ENCODE data around the gene HPS1. TPM values are rescaled to one million over a fixed set of nuclear protein-coding genes. Genes with fewer than 3 reads are reported as not detected.

The HPS1 gene
- polyA plus RNA-seq, 1 donor: 84.2 TPM

DNA sequence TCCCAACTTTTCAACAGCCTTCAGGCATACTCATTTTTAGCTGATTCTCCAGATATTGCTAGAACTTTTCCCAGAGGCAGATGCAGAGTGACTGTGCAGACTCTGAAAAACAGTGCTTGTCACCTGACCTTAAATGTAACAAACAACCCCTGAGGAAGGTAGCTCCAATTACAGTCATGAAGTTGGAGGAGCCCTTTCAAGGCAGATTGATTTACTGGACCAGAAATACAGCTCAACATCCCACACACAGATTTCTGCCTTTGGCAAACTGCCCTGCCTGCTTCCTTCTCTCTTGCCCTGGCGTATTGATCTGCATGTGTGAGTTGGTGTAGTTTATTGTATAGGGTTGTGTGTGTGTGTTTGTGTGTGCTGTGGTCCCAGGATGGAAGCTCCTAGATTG is 70.2 kb downstream of the HPS1 start:
- no peaks in the 10 kb centered on the region for H3K9me3 ChIP-seq (ENCODE audit: control insufficient read depth, low read depth, low read length)
- WGBS (ENCODE audit: insufficient coverage, low lambda C conversion rate): no CpG with 5 or more reads among the region's 1 CpG
- no peaks in the 10 kb centered on the region for H3K4me1 ChIP-seq (ENCODE audit: control insufficient read depth, insufficient read depth, low read length)
- no peak for DNase-seq
- peaks cover 3% of the 10 kb centered on the region for H3K27me3 ChIP-seq (ENCODE audit: control insufficient read depth, insufficient read depth, low read length)
- H3K4me3 ChIP-seq (ENCODE audit: low read length): no peak overlapping the region
- peaks cover 2% of the 10 kb centered on the region for H3K36me3 ChIP-seq (ENCODE audit: control insufficient read depth, insufficient read depth, low read length)
- no peak overlapping the region for H3K27ac ChIP-seq (ENCODE audit: low read length)

DNA sequence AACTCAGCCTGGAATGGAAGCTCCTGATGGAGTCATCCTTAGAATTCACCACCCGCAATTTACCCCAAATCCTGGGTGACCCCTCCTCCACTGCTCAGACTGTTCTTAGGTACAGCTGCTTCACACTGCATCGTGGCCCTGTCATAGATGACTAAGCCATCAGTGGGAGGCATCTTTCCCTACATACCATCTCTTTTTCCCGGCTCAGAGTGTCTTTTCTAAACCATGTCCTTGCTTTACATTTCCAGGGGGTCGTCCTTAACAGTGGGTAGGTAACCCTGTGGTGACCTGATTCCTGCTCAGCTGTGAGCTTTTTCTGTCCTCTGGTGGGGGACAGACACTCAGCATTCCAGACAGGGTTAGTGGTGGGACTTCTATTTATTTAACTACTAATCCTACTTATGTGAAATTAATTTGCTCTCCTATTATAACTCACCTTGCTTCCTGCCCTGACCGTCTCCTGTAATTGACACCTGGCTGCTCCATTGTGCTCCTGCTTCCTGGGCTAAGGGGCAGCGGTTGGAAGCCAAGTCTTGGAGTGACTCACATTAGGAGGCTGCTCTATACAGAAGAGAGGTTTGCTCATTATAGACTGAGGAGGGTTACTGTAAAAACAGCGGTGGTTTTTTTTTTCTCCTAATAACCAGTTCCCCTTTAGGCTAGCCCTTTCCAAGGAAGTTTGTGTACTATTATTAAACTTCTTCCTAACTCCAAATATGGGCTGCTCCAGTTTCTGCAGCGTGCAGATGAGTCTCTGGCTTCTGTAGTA is 72.3 kb downstream of the HPS1 start:
- no peaks in the 10 kb centered on the region for H3K9me3 ChIP-seq (ENCODE audit: control insufficient read depth, low read depth, low read length)
- H3K4me1 ChIP-seq (ENCODE audit: control insufficient read depth, insufficient read depth, low read length): no peaks in the 10 kb centered on the region
- no peak for DNase-seq
- H3K4me3 ChIP-seq (ENCODE audit: low read length): no peak overlapping the region
- no peaks in the 10 kb centered on the region for H3K36me3 ChIP-seq (ENCODE audit: control insufficient read depth, insufficient read depth, low read length)
- H3K27me3 ChIP-seq (ENCODE audit: control insufficient read depth, insufficient read depth, low read length): peaks cover 3% of the 10 kb centered on the region
- no peak overlapping the region for H3K27ac ChIP-seq (ENCODE audit: low read length)
- 34% methylated on average over 2 of the region's 8 CpGs for WGBS (ENCODE audit: insufficient coverage, low lambda C conversion rate)

DNA sequence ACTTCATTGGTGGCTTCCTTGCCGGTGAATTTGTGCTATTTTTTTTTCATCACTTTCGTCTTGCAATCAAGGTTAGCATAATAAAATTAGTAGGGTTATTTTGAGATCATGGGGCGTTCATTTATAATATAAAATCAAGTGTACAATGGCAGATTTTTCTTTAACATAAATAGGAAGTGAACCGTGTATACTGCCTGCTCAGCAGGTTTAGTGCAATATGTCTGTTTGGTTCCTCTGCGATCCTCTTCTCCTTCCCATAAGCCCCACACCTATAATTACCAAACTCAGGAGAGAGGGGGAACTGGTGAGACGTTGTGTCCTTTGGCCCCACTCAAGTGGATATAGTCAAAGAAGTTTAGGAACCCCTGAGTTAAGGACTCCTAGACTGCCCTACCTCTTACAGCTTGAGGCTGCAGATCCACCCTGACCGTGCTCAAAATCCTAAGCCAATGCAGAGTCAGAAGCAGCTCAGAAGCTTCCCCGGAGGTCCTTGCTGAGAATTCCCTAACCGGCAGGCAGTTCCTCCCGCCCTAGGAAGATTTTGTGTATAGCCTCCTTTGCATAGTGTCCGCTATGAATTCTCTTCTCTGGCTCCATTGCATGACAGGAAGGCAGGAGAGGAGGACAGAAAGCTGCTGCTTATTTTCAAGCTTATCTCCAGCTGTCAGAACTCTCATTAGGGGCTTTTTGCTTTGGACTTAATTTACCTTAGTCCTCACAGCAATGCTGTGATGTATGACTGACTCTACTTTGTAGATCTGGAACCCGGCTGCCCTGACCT is 73.3 kb downstream of the HPS1 start:
- H3K27ac ChIP-seq (ENCODE audit: low read length): no peak overlapping the region

DNA sequence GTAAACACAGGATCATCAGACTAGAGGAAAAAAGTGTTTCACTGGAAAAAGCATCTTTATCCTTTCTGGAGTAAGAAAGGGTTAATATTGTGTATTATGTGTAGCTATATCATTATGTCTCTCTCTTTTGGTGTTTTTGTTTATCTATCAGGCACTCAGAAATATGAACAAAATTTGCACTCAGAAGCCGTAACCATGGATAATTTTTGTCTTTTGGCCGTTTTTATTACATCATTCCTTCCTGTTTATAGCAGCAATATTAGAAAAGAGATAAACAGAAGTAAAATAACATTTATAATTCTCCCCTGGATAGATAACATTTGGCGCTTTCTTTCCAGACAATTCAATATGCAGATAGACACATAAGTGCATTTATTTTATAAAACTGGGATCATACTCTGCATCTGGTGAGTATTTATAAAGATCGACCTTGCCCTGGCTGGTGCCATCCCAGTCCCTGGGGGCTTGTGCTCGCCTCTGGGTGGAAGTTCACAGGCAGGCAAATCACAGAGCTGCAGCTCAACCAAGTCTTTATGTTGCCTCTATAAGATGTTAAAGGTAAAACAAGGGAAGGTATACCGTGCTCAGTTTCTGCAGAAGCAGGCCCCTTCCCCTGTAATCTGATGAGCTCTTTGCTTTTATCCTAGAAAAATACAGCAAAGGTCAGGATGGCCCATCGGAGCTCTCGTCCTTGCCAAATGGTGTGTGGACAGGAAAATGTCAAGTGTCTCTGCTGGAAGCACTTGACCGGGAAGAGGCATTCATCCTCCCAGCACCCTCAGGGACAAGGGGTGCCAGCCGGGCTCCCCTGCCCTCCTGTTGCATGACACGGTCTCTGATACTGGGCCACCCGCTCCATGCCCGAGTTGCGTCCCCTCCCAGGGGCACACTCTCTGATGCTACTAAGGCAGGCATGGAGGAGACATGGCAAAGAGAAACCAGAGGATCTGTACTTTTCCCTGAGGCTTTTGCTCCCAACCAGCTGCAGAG is 75.6 kb downstream of the HPS1 start:
- no peaks in the 10 kb centered on the region for H3K36me3 ChIP-seq (ENCODE audit: control insufficient read depth, insufficient read depth, low read length)
- WGBS (ENCODE audit: insufficient coverage, low lambda C conversion rate): 71% methylated on average over 1 of the region's 14 CpGs
- peaks cover 3% of the 10 kb centered on the region for H3K27me3 ChIP-seq (ENCODE audit: control insufficient read depth, insufficient read depth, low read length)
- H3K9me3 ChIP-seq (ENCODE audit: control insufficient read depth, low read depth, low read length): no peaks in the 10 kb centered on the region
- DNase-seq: no peak
- no peak overlapping the region for H3K27ac ChIP-seq (ENCODE audit: low read length)
- no peaks in the 10 kb centered on the region for H3K4me1 ChIP-seq (ENCODE audit: control insufficient read depth, insufficient read depth, low read length)
- no peak overlapping the region for H3K4me3 ChIP-seq (ENCODE audit: low read length)

More for the DNA sequence above, 73.3 kb downstream of the HPS1 start:
- H3K4me1 ChIP-seq (ENCODE audit: control insufficient read depth, insufficient read depth, low read length): no peaks in the 10 kb centered on the region
- no peaks in the 10 kb centered on the region for H3K36me3 ChIP-seq (ENCODE audit: control insufficient read depth, insufficient read depth, low read length)
- no peak for DNase-seq
- peaks cover 3% of the 10 kb centered on the region for H3K27me3 ChIP-seq (ENCODE audit: control insufficient read depth, insufficient read depth, low read length)
- no peaks in the 10 kb centered on the region for H3K9me3 ChIP-seq (ENCODE audit: control insufficient read depth, low read depth, low read length)
- H3K4me3 ChIP-seq (ENCODE audit: low read length): no peak overlapping the region
- 89% methylated on average over 3 of the region's 12 CpGs for WGBS (ENCODE audit: insufficient coverage, low lambda C conversion rate)

DNA sequence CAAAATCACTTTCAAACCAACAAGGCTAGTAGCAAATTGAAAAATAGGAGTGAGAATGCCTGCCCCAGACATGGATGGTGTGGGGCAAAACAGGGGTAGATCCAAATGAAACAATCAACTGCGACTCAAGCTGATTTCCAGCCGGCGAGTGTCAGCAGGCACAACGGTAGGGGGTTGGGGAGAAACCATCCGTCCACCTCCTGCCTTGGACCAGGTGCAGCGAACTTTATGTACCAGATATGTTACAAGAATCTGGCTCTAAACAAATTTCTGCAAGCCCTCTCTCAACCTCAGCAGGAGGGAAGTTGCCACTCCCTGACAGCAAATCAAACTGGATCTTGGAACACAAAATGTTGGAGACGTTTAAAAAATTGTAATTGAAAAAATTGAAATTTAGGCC is 76.9 kb downstream of the HPS1 start:
- WGBS (ENCODE audit: insufficient coverage, low lambda C conversion rate): 86% methylated on average over 1 of the region's 7 CpGs
- Histone ChIP-seq H3K27me3 (ENCODE audit: control insufficient read depth, insufficient read depth, low read length) (peaks cover 3% of the 10 kb centered on the region), H3K36me3 (ENCODE audit: control insufficient read depth, insufficient read depth, low read length) (no peaks in the 10 kb centered on the region), H3K27ac (ENCODE audit: low read length) (no peak overlapping the region), H3K9me3 (ENCODE audit: control insufficient read depth, low read depth, low read length) (no peaks in the 10 kb centered on the region), H3K4me1 (ENCODE audit: control insufficient read depth, insufficient read depth, low read length) (no peaks in the 10 kb centered on the region), H3K4me3 (ENCODE audit: low read length) (no peak overlapping the region)
- no peak for DNase-seq

DNA sequence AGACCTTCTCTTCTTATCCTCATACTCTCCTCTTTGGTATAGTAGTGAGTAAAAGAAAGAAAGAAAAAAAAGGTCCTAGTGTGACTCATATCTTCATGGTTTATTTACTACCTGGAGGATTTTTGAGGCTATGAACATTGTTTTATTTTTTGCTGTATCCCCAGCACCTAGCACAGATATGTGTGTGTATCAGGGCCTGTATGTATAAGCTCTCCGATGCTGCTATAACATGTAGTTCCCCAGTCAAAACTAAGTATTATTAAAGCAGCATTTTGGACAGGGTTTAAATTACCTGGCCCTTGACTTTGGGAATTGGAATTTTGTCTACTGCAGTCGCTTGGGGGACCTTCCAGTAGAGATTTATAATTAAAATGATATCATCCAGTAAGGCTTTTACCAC is 78.1 kb downstream of the HPS1 start:
- DNase-seq: no peak
- Histone ChIP-seq H3K4me3 (ENCODE audit: low read length) (no peak overlapping the region), H3K27me3 (ENCODE audit: control insufficient read depth, insufficient read depth, low read length) (peaks cover 3% of the 10 kb centered on the region), H3K27ac (ENCODE audit: low read length) (no peak overlapping the region), H3K9me3 (ENCODE audit: control insufficient read depth, low read depth, low read length) (no peaks in the 10 kb centered on the region), H3K36me3 (ENCODE audit: control insufficient read depth, insufficient read depth, low read length) (no peaks in the 10 kb centered on the region), H3K4me1 (ENCODE audit: control insufficient read depth, insufficient read depth, low read length) (no peaks in the 10 kb centered on the region)
- WGBS (ENCODE audit: insufficient coverage, low lambda C conversion rate): no CpG with 5 or more reads among the region's 2 CpGs

DNA sequence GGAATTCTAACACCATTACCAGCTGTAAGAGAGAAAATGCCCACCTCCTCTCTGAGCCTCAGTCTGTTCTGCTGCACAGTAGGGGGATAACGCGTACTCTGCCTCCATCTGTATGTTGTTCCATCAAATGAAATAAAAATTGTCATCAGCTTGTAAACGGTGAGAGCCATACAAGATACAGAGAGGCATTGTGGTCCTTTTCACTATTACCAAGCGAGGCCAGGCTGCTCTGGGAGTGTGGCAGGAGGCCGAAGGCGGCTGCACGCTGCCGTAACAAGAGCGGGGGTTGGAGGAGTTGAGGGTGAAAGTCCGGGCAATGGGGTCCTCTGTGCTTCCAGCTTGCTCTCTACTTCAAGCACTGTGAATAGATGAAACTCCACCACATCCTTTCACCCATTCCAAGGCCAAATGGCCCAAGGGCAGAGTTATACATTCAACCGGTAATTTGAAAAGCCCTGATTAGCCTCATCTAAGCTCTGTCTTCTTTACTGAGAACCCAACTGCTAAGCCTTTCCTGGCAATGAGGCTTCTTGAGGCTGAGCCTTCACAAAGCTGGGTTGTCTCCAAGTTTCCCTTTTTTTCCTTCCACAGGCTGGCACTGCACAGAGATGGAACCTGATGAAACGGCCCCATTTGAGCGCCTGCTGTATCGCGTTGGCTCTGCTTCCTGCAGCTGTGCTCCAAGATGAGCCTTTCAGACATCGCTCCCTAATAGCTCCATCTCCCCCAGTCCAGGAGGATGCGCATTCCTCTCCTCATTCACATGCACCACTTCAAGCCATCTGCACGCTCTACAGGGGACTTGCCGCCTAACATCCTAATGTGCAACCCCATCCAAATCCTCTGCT is 78.9 kb downstream of the HPS1 start:
- Histone ChIP-seq H3K9me3 (ENCODE audit: control insufficient read depth, low read depth, low read length) (no peaks in the 10 kb centered on the region), H3K4me1 (ENCODE audit: control insufficient read depth, insufficient read depth, low read length) (no peaks in the 10 kb centered on the region), H3K27me3 (ENCODE audit: control insufficient read depth, insufficient read depth, low read length) (peaks cover 3% of the 10 kb centered on the region), H3K4me3 (ENCODE audit: low read length) (no peak overlapping the region), H3K27ac (ENCODE audit: low read length) (no peak overlapping the region), H3K36me3 (ENCODE audit: control insufficient read depth, insufficient read depth, low read length) (no peaks in the 10 kb centered on the region)
- WGBS (ENCODE audit: insufficient coverage, low lambda C conversion rate): 87% methylated on average over 2 of the region's 19 CpGs
- DNase-seq: no peak

Other genes with a start within 250 kb of the HPS1 start
- gene LOXL4, start 178.7 kb downstream of the HPS1 start, polyA plus RNA-seq: 4.0 TPM
- 14.4 TPM for gene PYROXD2, start 31.8 kb downstream of the HPS1 start, polyA plus RNA-seq